PC-9 (cell line): ENCODE measurements around the gene KLHL26. TPM values are rescaled to one million over a fixed set of nuclear protein-coding genes. Genes with fewer than 3 reads are reported as not detected.

ENCODE experiments used
- BruUV-seq: library from RNA; stranded (reverse); fragments of 400-500 nt; replicated peaks from 2 replicates; lab custom pipeline; 2021; lab: Mats Ljungman, UMichigan
- CTCF ChIA-PET: fragments of 300-600 bp; sonication (Branson Sonifier 250); formaldehyde crosslinking; loops from one replicate; lab custom pipeline; 2022; ENCODE audit warnings: antibody characterized with exemption; lab: Charles Lee
- POLR2A ChIA-PET: fragments of 300-600 bp; sonication (Branson Sonifier 250); formaldehyde crosslinking; loops from one replicate; lab custom pipeline; 2022; ENCODE audit warnings: antibody characterized with exemption; ENCODE audit not compliant: unreplicated experiment; lab: Charles Lee
- DNase-seq, 2 experiments: peaks; one replicate each; pipeline versions ENCODE4 v3.0.0 to v3.0.0-alpha.2; 2015 to 2022; ENCODE audit warnings: mixed read lengths in 1 of 2
- H2AFZ ChIP-seq: fragments of 200-600 bp; sonication (generic); 2 replicates; pipeline ENCODE4 v1.8.1; 2017; ENCODE audit warnings: antibody characterized with exemption
- H3F3A ChIP-seq: fragments of 200-600 bp; sonication (generic); 2 replicates; pipeline ENCODE4 v1.8.1; 2017; ENCODE audit warnings: antibody characterized with exemption, mild to moderate bottlenecking, low read depth; ENCODE audit not compliant: insufficient read depth
- H3K27ac ChIP-seq: fragments of 200-600 bp; sonication (generic); 2 replicates; pipeline ENCODE4 v1.6.1; 2016; ENCODE audit warnings: mixed run types
- H3K27me3 ChIP-seq: fragments of 200-600 bp; sonication (generic); 2 replicates; pipeline ENCODE4 v1.6.1; 2016; ENCODE audit warnings: low read depth, mixed run types; ENCODE audit not compliant: insufficient read depth
- H3K36me3 ChIP-seq: fragments of 200-600 bp; sonication (generic); 2 replicates; pipeline ENCODE4 v1.6.1; 2016; ENCODE audit warnings: low read depth, mixed run types
- H3K4me1 ChIP-seq: fragments of 200-600 bp; sonication (generic); replicated peaks from 2 replicates; pipeline ENCODE4 v1.6.1; 2016; ENCODE audit warnings: mixed run types; ENCODE audit not compliant: insufficient read depth
- H3K4me2 ChIP-seq: fragments of 200-600 bp; sonication (generic); 2 replicates; pipeline ENCODE4 v1.6.1; 2017; ENCODE audit warnings: mixed run types
- H3K4me3 ChIP-seq: fragments of 200-600 bp; sonication (generic); 2 replicates; pipeline ENCODE4 v1.6.1; 2016; ENCODE audit warnings: mixed run types
- H3K79me2 ChIP-seq: fragments of 200-600 bp; sonication (generic); 2 replicates; pipeline ENCODE4 v1.6.1; 2017; ENCODE audit warnings: low read depth, mixed run types
- H3K9me2 ChIP-seq: fragments of 200-600 bp; sonication (generic); 2 replicates; pipeline ENCODE4 v1.8.1; 2017; ENCODE audit warnings: mild to moderate bottlenecking; ENCODE audit not compliant: insufficient read depth
- H3K9me3 ChIP-seq: fragments of 200-600 bp; sonication (generic); 2 replicates; pipeline ENCODE4 v1.8.1; 2016; ENCODE audit warnings: low read depth; ENCODE audit not compliant: insufficient read depth
- H4K20me1 ChIP-seq: fragments of 200-600 bp; sonication (generic); 2 replicates; pipeline ENCODE4 v1.8.1; 2017; ENCODE audit not compliant: insufficient read depth
- EZH2 ChIP-seq: fragments of 200-600 bp; sonication (generic); IDR thresholded peaks from 2 replicates; pipeline ENCODE4 v1.8.0; 2017; ENCODE audit warnings: antibody characterized with exemption, low read depth
- intact Hi-C: fragments of 100-400 bp; cut with micrococcal nuclease; formaldehyde crosslinking; loops from one replicate; pipeline ENCODE4 v1.10.0; 2022; ENCODE audit not compliant: unreplicated experiment
- total RNA-seq: library from RNA; stranded (reverse); gene quantifications from 2 replicates; pipeline ENCODE4 v1.2.3, GENCODE V29; 2021
- TF ChIP-seq, protein P1 (sequence below): fragments of 200-600 bp; sonication (generic); conservative IDR thresholded peaks from 2 replicates; pipeline ENCODE4 v1.6.1; 2017; ENCODE audit warnings: mixed run types, antibody characterized with exemption, mild to moderate bottlenecking, moderate library complexity

Gene KLHL26
- total RNA-seq, 1 experiment from 2014 or later = 11.8 TPM

DNA sequence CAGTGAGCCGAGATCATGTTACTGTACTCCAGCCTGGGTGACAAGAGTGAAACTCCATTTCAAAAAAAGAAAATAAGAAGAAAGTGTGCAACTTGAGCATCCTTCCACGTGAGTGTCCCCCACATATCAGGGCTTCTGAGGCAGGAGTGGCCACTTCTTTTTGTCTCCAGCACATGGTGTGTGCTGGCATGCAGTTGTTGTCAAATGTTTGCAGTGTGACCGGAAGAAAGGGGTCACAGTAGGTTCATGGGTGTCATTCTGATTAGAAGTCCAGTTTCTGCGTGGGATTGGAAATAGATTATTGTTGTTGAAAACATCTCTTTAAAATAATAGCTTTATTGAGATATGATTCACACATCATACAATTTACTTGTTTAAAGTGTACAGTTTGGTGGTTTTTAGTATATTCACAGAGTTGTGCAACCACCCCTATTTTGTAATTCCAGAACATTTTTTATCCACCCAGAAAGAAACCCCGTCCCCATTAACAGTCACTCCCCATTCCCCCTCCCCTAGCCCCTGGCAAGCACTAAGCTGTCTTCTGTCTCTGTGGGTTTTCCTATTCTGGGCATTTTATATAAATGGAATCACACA lies 48.9 kb downstream of the KLHL26 start:
- no TSS peak for BruUV-seq
- Histone ChIP-seq H3K79me2 (peaks cover 56% of the 10 kb centered on the region), H3K9me2 (no peaks in the 10 kb centered on the region), H3K36me3 (no peaks in the 10 kb centered on the region), H3K9me3 (no peaks in the 10 kb centered on the region), H3K4me2 (0 out of 2 replicates have a peak overlapping the region, but pooled peaks have one; percentile 80), H3K27ac (no peak overlapping the region), H3K27me3 (no peaks in the 10 kb centered on the region), H3K4me3 (no peak overlapping the region), H3F3A (peaks cover 12% of the 10 kb centered on the region; the same call in 1 of the 2 replicates), H2AFZ (no peak overlapping the region), H3K4me1 (peaks cover 22% of the 10 kb centered on the region), H4K20me1 (peaks cover 41% of the 10 kb centered on the region)
- TF ChIP-seq, protein P1, sequence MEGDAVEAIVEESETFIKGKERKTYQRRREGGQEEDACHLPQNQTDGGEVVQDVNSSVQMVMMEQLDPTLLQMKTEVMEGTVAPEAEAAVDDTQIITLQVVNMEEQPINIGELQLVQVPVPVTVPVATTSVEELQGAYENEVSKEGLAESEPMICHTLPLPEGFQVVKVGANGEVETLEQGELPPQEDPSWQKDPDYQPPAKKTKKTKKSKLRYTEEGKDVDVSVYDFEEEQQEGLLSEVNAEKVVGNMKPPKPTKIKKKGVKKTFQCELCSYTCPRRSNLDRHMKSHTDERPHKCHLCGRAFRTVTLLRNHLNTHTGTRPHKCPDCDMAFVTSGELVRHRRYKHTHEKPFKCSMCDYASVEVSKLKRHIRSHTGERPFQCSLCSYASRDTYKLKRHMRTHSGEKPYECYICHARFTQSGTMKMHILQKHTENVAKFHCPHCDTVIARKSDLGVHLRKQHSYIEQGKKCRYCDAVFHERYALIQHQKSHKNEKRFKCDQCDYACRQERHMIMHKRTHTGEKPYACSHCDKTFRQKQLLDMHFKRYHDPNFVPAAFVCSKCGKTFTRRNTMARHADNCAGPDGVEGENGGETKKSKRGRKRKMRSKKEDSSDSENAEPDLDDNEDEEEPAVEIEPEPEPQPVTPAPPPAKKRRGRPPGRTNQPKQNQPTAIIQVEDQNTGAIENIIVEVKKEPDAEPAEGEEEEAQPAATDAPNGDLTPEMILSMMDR = no peak
- no peak for TF ChIP-seq EZH2
- no peak for DNase-seq
- POLR2A ChIA-PET = interaction anchor here (0.7 kb wide), 1 partner anchor 298 kb away, joined by 5 read pairs; no protein-coding TSS in a partner anchor
- intact Hi-C loops = no loop called here
- CTCF ChIA-PET = no interaction called here

DNA sequence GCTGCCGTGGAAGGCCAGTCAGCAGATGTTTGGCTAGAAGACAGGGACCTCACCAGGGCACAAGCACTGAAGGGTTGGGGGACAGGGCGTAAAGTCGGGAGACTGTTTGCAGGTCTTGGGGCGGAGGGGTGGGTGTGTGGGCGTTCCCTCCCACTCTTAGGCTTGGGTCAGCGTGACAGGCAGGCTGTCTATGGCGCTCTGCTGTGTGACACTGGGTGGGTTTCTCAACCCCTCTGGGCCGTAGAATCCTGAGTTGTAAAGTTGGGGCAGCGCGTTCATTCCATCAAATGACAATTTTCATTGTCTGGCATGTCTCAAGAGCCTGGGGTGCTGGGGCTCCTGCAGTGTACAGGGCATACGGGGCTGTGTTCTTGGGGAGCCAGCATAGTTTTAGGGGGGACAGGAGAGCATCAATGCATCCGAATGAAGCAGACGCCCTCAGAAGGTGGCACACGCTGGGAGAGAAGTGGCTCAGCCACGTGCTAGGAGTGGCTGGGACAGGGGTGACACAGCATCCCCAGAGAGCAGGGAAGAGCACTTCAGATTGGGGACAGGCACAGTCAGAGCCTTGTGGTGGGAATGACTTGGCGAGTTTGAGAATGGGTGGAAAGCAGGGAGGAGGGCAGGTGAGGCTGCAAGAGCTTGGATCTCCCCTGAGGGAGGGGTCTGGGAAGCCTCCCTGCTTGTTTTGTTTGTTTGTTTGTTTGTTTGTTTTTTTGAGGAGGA lies 51.1 kb downstream of the KLHL26 start:
- Histone ChIP-seq H4K20me1 (peaks cover 55% of the 10 kb centered on the region), H3K27ac (no peak overlapping the region), H3F3A (0 out of 2 replicates have a peak, but pooled peaks cover 8% of the 10 kb centered on the region), H3K4me1 (peaks cover 14% of the 10 kb centered on the region), H3K4me2 (no peak overlapping the region), H3K9me3 (no peaks in the 10 kb centered on the region), H3K27me3 (no peaks in the 10 kb centered on the region), H3K9me2 (no peaks in the 10 kb centered on the region), H3K36me3 (no peaks in the 10 kb centered on the region), H3K4me3 (no peak overlapping the region), H2AFZ (no peak overlapping the region), H3K79me2 (peaks cover 61% of the 10 kb centered on the region)
- ChIA-PET POLR2A (no interaction called here), CTCF (no interaction called here)
- intact Hi-C loops = no loop called here
- no peak for DNase-seq
- TF ChIP-seq EZH2 = no peak
- TF ChIP-seq, protein P1 = no peak
- BruUV-seq = no TSS peak

DNA sequence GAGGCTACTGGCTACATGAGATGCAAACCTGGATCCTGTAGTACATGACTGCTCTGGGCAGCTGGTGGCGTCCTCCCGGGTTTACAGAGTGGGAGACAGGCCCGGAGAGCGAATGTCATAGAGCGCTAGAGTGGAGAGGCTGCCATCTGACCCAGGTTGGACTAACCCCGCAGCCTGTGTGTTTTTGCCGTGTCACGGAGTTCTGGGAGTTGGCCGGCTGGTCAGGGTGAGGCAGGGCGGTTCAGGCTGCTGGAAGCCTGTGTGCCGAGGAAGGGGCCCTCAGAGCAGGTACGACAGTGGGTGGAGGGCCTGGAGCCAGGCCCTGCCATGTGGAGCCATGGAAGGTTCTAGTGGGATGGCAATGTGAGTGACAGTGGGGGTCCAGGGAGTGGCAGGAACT lies 59.2 kb downstream of the KLHL26 start:
- Histone ChIP-seq H3K79me2 (peaks cover 22% of the 10 kb centered on the region; the same call in 1 of the 2 replicates), H3K36me3 (no peaks in the 10 kb centered on the region), H3K9me3 (no peaks in the 10 kb centered on the region), H4K20me1 (peaks cover 54% of the 10 kb centered on the region), H3K4me3 (no peak overlapping the region), H3K9me2 (no peaks in the 10 kb centered on the region), H2AFZ (no peak overlapping the region), H3K4me1 (peaks cover 12% of the 10 kb centered on the region; the same call in 1 of the 2 replicates), H3F3A (peaks cover 8% of the 10 kb centered on the region; the same call in 1 of the 2 replicates), H3K27ac (no peak overlapping the region), H3K27me3 (no peaks in the 10 kb centered on the region), H3K4me2 (no peak overlapping the region)
- no peak for DNase-seq
- intact Hi-C loops = no loop called here
- no peak for TF ChIP-seq EZH2
- TF ChIP-seq, protein P1 = no peak
- CTCF ChIA-PET = no interaction called here
- BruUV-seq = no TSS peak
- POLR2A ChIA-PET = no interaction called here
